ENCODE measurements around the gene SH3BGRL3. TPM values are rescaled to one million over a fixed set of nuclear protein-coding genes. Genes with fewer than 3 reads are reported as not detected.

The SH3BGRL3 gene
- total and polyA plus RNA-seq, 3 donors from 2014 or later, result 24.4 to 76.6 (median 25.4) TPM

DNA sequence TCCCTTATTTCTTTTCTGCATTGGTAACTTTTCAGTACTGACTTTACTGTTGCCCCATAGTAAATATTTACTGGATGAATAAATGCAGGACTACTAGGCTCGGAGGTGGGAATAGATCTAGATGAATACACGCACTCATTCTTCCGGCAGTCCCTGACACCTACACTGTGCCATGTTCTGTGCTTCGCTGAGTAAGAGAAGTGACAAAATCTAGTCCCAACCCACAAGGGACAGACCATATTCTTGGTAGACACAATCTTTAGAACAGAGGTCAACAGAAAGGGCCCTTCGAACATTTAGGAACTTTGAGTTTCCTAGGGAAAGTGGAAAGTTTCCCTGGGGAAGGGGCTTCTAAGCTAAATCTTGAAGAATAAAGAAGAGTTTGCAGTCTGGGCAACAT is 34.6 kb downstream of the SH3BGRL3 start:
- Histone ChIP-seq H3K9me3 (no peaks in the 10 kb centered on the region), H3K36me3 (ENCODE audit: low read depth, missing control alignments) (no peaks in the 10 kb centered on the region), H3K27ac (no peak overlapping the region), H3K27me3 (no peaks in the 10 kb centered on the region), H3K4me3 (no peak overlapping the region), H3K4me1 (no peaks in the 10 kb centered on the region)
- 95% methylated on average over 5 of the region's 5 CpGs for WGBS, 2 donors
- no peak for TF ChIP-seq POLR2A (IDR thresholded peaks at IDR 0.05)
- TF ChIP-seq, protein P1, sequence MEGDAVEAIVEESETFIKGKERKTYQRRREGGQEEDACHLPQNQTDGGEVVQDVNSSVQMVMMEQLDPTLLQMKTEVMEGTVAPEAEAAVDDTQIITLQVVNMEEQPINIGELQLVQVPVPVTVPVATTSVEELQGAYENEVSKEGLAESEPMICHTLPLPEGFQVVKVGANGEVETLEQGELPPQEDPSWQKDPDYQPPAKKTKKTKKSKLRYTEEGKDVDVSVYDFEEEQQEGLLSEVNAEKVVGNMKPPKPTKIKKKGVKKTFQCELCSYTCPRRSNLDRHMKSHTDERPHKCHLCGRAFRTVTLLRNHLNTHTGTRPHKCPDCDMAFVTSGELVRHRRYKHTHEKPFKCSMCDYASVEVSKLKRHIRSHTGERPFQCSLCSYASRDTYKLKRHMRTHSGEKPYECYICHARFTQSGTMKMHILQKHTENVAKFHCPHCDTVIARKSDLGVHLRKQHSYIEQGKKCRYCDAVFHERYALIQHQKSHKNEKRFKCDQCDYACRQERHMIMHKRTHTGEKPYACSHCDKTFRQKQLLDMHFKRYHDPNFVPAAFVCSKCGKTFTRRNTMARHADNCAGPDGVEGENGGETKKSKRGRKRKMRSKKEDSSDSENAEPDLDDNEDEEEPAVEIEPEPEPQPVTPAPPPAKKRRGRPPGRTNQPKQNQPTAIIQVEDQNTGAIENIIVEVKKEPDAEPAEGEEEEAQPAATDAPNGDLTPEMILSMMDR (IDR thresholded peaks at IDR 0.05), result no peak
- intact Hi-C loops (cut with DNase I; ENCODE audit: low total_unique reads), result no loop called here
- no peak for DNase-seq

DNA sequence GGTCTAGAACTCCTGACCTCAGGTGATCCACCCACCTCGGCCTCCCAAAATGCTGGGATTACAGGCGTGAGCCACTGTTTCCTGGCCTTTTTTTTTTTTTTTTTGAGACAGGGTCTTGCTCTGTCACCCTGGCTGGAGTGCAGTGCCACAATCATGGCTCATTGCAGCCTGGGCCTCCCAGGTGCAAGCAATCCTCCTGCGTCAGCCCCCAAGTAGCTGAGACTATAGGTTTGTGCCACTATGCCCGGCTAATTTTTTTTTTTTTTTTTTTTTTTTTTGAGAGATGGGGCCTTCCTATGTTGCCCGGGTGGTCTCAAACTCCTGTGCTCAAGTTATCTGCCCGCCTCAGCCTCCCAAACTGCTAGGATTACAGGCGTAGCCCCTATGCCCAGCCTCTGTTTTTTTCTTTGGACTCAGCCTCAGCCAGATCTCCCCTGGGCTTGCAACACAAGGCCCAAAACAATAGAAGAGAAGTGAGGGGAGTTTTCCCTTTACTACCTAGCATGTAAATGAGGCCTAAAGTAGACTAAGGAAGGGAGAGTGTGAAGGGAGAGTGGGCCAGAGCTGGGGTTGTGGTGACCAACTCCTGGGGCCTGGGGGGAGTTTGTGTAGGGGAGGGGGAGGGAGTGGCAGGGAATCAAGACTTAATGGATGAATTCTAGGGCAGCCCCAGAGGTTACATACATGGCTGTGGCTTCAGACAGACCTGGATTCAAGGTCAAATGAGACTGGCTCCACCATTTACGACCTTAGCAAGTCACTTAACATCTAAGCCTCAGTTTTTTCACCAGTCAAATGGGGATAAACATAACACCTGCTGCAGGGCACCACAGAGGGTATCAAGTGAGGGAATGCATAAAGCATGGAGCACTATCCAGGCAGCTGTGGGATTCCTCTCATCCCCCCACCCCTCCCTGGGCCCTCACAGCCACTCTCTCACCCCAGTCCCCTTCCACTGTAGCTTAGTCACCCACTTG is 36.3 kb downstream of the SH3BGRL3 start:
- intact Hi-C loops (cut with DNase I; ENCODE audit: low total_unique reads), result no loop called here
- H3K27ac ChIP-seq, result no peak overlapping the region

DNA sequence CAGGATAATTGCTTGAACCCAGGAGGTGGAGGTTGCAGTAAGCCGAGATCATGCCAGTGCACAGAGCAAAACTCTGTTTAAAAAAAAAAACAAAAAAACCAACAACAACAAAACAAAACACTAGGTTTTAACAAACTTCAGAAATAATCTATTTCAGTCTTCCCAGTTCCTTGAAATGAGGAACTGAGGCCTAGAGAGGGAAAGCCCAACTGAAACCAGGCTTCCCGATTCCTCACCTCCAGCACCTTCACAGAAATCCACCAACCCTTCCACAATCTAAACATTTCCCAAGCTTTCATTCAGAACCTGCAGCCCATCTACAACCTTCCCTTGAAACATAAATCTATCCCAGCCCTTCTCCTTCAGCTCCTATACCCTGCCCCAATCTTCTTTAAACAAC is 37.3 kb downstream of the SH3BGRL3 start:
- no peak for DNase-seq
- H3K4me1 ChIP-seq, result no peaks in the 10 kb centered on the region
- TF ChIP-seq, protein P1 (IDR thresholded peaks at IDR 0.05), result no peak
- TF ChIP-seq POLR2A (IDR thresholded peaks at IDR 0.05), result no peak
- H3K9me3 ChIP-seq, result no peaks in the 10 kb centered on the region
- H3K4me3 ChIP-seq, result no peak overlapping the region
- H3K27me3 ChIP-seq, result no peaks in the 10 kb centered on the region
- H3K27ac ChIP-seq, result no peak overlapping the region
- no peaks in the 10 kb centered on the region for H3K36me3 ChIP-seq (ENCODE audit: low read depth, missing control alignments)
- intact Hi-C loops (cut with DNase I; ENCODE audit: low total_unique reads), result no loop called here
- 88 to 90% methylated on average over 2 of the region's 2 CpGs for WGBS, 2 donors

More for the DNA sequence above, 36.3 kb downstream of the SH3BGRL3 start:
- H3K4me3 ChIP-seq, result no peak overlapping the region
- H3K9me3 ChIP-seq, result no peaks in the 10 kb centered on the region
- WGBS, 2 donors, result 84 to 87% methylated on average over 8 of the region's 8 CpGs
- H3K27me3 ChIP-seq, result no peaks in the 10 kb centered on the region
- TF ChIP-seq POLR2A (IDR thresholded peaks at IDR 0.05), result no peak
- TF ChIP-seq, protein P1 (IDR thresholded peaks at IDR 0.05), result no peak
- no peak for DNase-seq
- no peaks in the 10 kb centered on the region for H3K36me3 ChIP-seq (ENCODE audit: low read depth, missing control alignments)
- no peaks in the 10 kb centered on the region for H3K4me1 ChIP-seq

DNA sequence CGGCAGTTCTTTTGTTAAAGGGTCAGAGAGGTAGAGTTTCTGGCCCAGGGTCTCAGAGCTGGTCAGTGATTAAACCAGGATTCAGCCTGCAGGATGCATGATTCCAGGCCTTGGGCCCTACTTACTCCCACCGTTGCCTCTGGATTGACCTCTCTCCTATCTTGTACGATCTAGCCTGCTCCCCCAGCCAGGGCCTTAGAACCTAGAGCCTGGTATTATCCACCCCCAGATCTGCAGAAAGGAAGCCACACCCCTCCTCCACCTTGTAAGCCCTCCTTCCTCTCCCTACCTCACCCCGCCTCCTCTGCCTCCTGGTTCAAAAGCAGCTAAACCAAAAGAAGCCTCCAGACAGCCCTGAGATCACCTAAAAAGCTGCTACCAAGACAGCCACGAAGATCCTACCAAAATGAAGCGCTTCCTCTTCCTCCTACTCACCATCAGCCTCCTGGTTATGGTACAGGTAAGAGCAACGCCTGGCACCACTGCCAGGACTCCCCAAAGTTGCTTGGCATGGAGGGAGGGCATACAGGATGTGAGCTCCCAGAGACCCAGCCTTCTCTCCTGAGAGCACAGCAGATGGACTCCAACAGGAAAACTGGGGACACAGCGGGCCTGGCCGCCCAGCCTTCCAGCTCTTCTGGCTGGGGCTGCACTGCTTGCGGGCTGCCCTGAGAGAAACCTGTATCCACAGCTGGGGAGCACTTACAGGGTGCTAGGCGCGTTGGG is 37.9 kb downstream of the SH3BGRL3 start, which contains the start of gene CD52:
Gene CD52 (plus strand): TSS at position 347 of the 726 bp plus-strand sequence. CDS start 60 bp downstream, at position 407.
- H3K4me3 ChIP-seq, result no peak within 1 kb of the TSS

More for the DNA sequence above, 37.9 kb downstream of the SH3BGRL3 start, which contains the start of gene CD52:
- no peaks in the 10 kb centered on the region for H3K27me3 ChIP-seq
- no peak within 1 kb of the TSS for H3K27ac ChIP-seq
- TF ChIP-seq, protein P1 (IDR thresholded peaks at IDR 0.05), result no peak
- WGBS, 2 donors, result 75 to 77% methylated on average over 11 to 12 of the region's 12 CpGs
- no peaks in the 10 kb centered on the region for H3K36me3 ChIP-seq (ENCODE audit: low read depth, missing control alignments)
- intact Hi-C loops (cut with DNase I; ENCODE audit: low total_unique reads), result no loop called here
- H3K9me3 ChIP-seq, result no peaks in the 10 kb centered on the region
- no peaks in the 10 kb centered on the region for H3K4me1 ChIP-seq
- no peak for DNase-seq
